ENCODE data around the gene HDX. TPM values are rescaled to one million over a fixed set of nuclear protein-coding genes. Genes with fewer than 3 reads are reported as not detected.
"Not testable (repeated sequence)": the region's sequence is repeated elsewhere in the genome, so short reads cannot be mapped to it uniquely, and the experiment has no call there.

The HDX gene, protein sequence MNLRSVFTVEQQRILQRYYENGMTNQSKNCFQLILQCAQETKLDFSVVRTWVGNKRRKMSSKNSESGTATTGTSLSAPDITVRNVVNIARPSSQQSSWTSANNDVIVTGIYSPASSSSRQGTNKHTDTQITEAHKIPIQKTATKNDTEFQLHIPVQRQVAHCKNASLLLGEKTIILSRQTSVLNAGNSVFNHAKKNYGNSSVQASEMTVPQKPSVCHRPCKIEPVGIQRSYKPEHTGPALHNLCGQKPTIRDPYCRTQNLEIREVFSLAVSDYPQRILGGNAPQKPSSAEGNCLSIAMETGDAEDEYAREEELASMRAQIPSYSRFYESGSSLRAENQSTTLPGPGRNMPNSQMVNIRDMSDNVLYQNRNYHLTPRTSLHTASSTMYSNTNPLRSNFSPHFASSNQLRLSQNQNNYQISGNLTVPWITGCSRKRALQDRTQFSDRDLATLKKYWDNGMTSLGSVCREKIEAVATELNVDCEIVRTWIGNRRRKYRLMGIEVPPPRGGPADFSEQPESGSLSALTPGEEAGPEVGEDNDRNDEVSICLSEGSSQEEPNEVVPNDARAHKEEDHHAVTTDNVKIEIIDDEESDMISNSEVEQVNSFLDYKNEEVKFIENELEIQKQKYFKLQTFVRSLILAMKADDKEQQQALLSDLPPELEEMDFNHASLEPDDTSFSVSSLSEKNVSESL
- 1.6 and 2.3 TPM in 2 replicates for total RNA-seq (2014; rRNA removed; shearing (Covaris generic))
- 3.3 and 3.8 TPM in 2 replicates for polyA plus RNA-seq (2016; fragmentation: Nextera tagmentation; extraction: Ambion mirVana)

DNA sequence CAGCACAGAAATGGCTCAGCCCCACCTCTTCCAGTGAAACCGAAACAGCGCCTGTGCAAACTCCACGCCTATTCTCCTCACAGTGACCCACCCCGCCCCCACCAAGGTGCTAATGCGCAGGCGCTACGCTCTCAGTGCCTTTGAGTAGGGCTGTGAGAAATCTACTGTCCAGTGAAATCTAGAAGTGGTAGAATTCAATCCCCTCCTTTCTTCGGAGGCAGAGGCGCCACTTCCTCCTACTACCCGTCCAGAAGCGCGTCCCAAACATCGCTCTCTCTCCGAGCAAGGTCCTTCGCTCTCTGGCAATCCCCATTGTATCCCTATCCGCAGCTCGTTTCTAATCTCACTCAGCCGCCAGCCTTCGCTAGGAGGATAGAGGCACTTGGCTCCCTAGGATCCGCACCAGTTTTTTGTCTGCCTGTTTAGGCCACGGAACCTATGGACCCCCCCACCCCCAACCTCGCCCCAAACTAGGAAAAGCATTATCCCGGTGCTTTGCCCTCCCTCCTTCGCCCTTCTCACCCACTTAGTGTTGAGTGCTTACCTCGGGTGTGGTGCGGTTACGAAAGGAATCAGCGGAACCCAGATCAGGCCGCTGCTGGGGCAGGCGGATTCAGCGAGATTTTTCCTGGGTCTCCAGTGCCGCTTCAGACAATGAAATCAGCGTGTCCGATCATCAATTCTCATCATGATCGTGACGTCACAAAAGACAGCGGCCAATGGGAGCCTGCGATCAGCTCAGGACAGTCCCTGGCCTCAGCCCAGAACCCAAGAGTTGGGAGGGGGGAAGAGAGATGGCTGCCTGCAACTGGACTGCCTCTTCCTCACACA lies at the start of gene HDX:
TSS of gene HDX (minus strand) at position 656 of the 831 bp plus-strand sequence. CDS start 27,056 bp downstream, outside the sequence.
- in situ Hi-C loops (cut with MboI), result no loop called here
- H3K9ac ChIP-seq, result peak within 1 kb of the TSS; percentile 89
- H3K27ac ChIP-seq, result peak within 1 kb of the TSS; percentile 86
- no peaks in the 10 kb centered on the region for H3K9me3 ChIP-seq (ENCODE audit: low read depth)
- peak within 1 kb of the TSS; percentile 94 for H3K4me3 ChIP-seq
- no peaks in the 10 kb centered on the region for H3K9me2 ChIP-seq (ENCODE audit: insufficient read depth)
- peak within 1 kb of the TSS; percentile 84 for H3K4me2 ChIP-seq (ENCODE audit: unreplicated experiment)
- no peaks in the 10 kb centered on the region for H3K4me1 ChIP-seq (ENCODE audit: insufficient read depth)
- H4K20me1 ChIP-seq (ENCODE audit: insufficient read depth), result no peaks in the 10 kb centered on the region
- H3F3A ChIP-seq (ENCODE audit: insufficient read depth), result 0 out of 2 replicates have a peak, but pooled peaks cover 13% of the 10 kb centered on the region
- H3K79me2 ChIP-seq (ENCODE audit: insufficient read depth), result no peaks in the 10 kb centered on the region; the same call in 1 of the 2 replicates
- DNase-seq, result peak; percentile 92
- 0 to 1% methylated on average over 15 to 38 of the region's 38 CpGs for WGBS, 2 experiments (ENCODE audit: low coverage in 1 of 2, low lambda C conversion rate in 2 of 2, missing lambda C conversion rate in 2 of 2)
- TF ChIP-seq EZH2 (IDR thresholded peaks at IDR 0.05; ENCODE audit: insufficient read depth, poor library complexity, severe bottlenecking) (no peak), EZH2phosphoT487 (IDR thresholded peaks at IDR 0.05; ENCODE audit: insufficient read depth, low read depth) (no peak)
- H2AFZ ChIP-seq, result peak within 1 kb of the TSS; percentile 93
- no peaks in the 10 kb centered on the region for H3K36me3 ChIP-seq (ENCODE audit: low read depth)
- no peaks in the 10 kb centered on the region for H3K27me3 ChIP-seq (replicated peaks; ENCODE audit: insufficient read depth)

DNA sequence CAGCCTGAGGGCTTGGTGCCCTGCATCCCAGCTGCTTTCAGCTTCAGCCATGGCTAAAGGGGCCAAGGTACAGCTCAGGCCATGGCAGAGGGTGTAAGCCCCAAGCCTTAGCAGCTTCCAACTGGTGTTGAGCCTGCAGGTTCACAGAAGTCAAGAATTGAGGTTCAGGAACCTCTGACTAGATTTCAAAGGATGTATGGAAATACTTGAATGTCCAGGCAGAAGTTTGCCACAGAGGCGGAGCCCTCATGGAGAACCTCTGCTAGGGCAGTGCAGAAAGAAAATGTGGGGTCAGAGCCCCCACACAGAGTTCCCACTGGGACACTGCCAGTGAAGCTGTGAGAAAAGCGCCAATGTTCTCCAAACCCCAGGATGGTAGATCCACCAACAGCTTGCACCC lies 39.1 kb upstream of the HDX start:
- H3K27ac ChIP-seq; H3K36me3 ChIP-seq (ENCODE audit: low read depth); H3K9ac ChIP-seq; H3K4me1 ChIP-seq (ENCODE audit: insufficient read depth); DNase-seq; H4K20me1 ChIP-seq (ENCODE audit: insufficient read depth); H3K79me2 ChIP-seq (ENCODE audit: insufficient read depth); H3K9me2 ChIP-seq (ENCODE audit: insufficient read depth); H2AFZ ChIP-seq; H3K9me3 ChIP-seq (ENCODE audit: low read depth); H3K4me2 ChIP-seq (ENCODE audit: unreplicated experiment); in situ Hi-C loops (cut with MboI); H3K27me3 ChIP-seq (replicated peaks; ENCODE audit: insufficient read depth); H3F3A ChIP-seq (ENCODE audit: insufficient read depth); H3K4me3 ChIP-seq: not testable (repeated sequence)
- WGBS, 2 experiments (ENCODE audit: low coverage in 1 of 2, low lambda C conversion rate in 2 of 2, missing lambda C conversion rate in 2 of 2), result 54 to 63% methylated on average over 2 of the region's 2 CpGs

DNA sequence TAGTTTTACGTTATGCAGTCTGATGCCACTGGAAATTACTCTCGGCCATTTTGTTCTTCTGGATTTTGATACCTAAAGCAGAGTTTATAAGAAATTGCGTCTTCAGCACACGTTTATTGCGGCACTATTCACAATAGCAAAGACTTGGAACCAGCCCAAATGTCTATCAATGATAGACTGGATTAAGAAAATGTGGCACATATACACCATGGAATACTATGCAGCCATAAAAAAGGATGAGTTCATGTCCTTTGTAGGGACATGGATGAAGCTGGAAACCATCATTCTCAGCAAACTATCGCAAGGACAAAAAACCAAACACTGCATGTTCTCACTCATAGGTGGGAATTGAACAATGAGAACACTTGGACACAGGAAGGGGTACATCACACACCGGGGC lies 35.4 kb upstream of the HDX start:
- H3K4me1 ChIP-seq (ENCODE audit: insufficient read depth); H3K27me3 ChIP-seq (replicated peaks; ENCODE audit: insufficient read depth); H3K36me3 ChIP-seq (ENCODE audit: low read depth); H3K79me2 ChIP-seq (ENCODE audit: insufficient read depth); H3K4me2 ChIP-seq (ENCODE audit: unreplicated experiment); H3K27ac ChIP-seq; DNase-seq; H4K20me1 ChIP-seq (ENCODE audit: insufficient read depth); H3K9ac ChIP-seq; H3F3A ChIP-seq (ENCODE audit: insufficient read depth); H3K9me2 ChIP-seq (ENCODE audit: insufficient read depth); H3K9me3 ChIP-seq (ENCODE audit: low read depth); H2AFZ ChIP-seq; H3K4me3 ChIP-seq; in situ Hi-C loops (cut with MboI): not testable (repeated sequence)
- 78 to 79% methylated on average over 5 to 6 of the region's 7 CpGs for WGBS, 2 experiments (ENCODE audit: low coverage in 1 of 2, low lambda C conversion rate in 2 of 2, missing lambda C conversion rate in 2 of 2)

DNA sequence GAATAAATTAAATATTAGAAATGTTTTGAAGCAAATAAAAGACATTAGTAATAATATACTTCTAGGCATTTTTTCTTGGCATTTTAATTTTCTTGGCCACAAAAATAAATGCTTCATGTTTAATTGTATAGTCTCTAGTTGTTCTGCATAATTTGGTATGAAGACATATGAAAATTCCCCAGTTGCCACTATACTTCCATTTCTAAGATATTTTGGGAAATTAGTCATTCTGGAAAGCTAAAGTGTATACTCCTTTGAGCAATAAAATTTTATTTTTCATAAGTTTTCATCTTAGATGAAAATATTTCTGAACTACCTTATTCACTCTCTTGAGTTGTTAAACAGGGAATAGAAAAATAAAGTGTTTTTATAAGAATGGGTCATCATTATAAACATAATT lies 13.8 kb downstream of the HDX start:
- H4K20me1 ChIP-seq (ENCODE audit: insufficient read depth), result no peaks in the 10 kb centered on the region
- no peak overlapping the region for H2AFZ ChIP-seq
- no peak overlapping the region for H3K9ac ChIP-seq
- DNase-seq, result no peak
- TF ChIP-seq EZH2 (IDR thresholded peaks at IDR 0.05; ENCODE audit: insufficient read depth, poor library complexity, severe bottlenecking) (no peak), EZH2phosphoT487 (IDR thresholded peaks at IDR 0.05; ENCODE audit: insufficient read depth, low read depth) (no peak)
- no peaks in the 10 kb centered on the region for H3K4me1 ChIP-seq (ENCODE audit: insufficient read depth)
- in situ Hi-C loops (cut with MboI), result no loop called here
- H3K4me3 ChIP-seq, result no peak overlapping the region
- H3K27me3 ChIP-seq (replicated peaks; ENCODE audit: insufficient read depth), result no peaks in the 10 kb centered on the region
- no peaks in the 10 kb centered on the region for H3K36me3 ChIP-seq (ENCODE audit: low read depth)
- H3K9me2 ChIP-seq (ENCODE audit: insufficient read depth), result no peaks in the 10 kb centered on the region
- no peaks in the 10 kb centered on the region for H3K79me2 ChIP-seq (ENCODE audit: insufficient read depth)
- no peak overlapping the region for H3K27ac ChIP-seq
- no peak overlapping the region for H3K4me2 ChIP-seq (ENCODE audit: unreplicated experiment)
- no peaks in the 10 kb centered on the region for H3K9me3 ChIP-seq (ENCODE audit: low read depth)
- H3F3A ChIP-seq (ENCODE audit: insufficient read depth), result no peaks in the 10 kb centered on the region
